HUES48 (cell line): Measurements from ENCODE around the gene GOLGA2.
A peak's percentile ranks its signal among the peaks of the same experiment; 100 is the strongest.

Source experiments
- H3K27ac ChIP-seq: one replicate; pipeline ENCODE4 v1.7.0; 2013; ENCODE audit warnings: low read depth, low read length, inconsistent platforms
- H3K27me3 ChIP-seq: 2 replicates; pipeline ENCODE4 v1.6.1; 2013; ENCODE audit warnings: mild to moderate bottlenecking, low read length; ENCODE audit not compliant: control insufficient read depth, insufficient read depth
- H3K36me3 ChIP-seq: 2 replicates; pipeline ENCODE4 v1.6.1; 2013; ENCODE audit warnings: low read length; ENCODE audit not compliant: control insufficient read depth, insufficient read depth
- H3K4me1 ChIP-seq: 2 replicates; pipeline ENCODE4 v1.6.1; 2013; ENCODE audit warnings: mild to moderate bottlenecking, low read length; ENCODE audit not compliant: control insufficient read depth, insufficient read depth
- H3K4me3 ChIP-seq: 2 replicates; pipeline ENCODE4 v1.5.1; 2013; ENCODE audit warnings: mild to moderate bottlenecking, low read depth, low read length
- H3K9ac ChIP-seq: 2 replicates; pipeline ENCODE4 v1.6.1; 2013; ENCODE audit warnings: mild to moderate bottlenecking, low read depth, low read length, moderate library complexity
- H3K9me3 ChIP-seq: 2 replicates; pipeline ENCODE4 v1.6.1; 2013; ENCODE audit warnings: low read length; ENCODE audit not compliant: control insufficient read depth, insufficient read depth

GOLGA2 gene

DNA sequence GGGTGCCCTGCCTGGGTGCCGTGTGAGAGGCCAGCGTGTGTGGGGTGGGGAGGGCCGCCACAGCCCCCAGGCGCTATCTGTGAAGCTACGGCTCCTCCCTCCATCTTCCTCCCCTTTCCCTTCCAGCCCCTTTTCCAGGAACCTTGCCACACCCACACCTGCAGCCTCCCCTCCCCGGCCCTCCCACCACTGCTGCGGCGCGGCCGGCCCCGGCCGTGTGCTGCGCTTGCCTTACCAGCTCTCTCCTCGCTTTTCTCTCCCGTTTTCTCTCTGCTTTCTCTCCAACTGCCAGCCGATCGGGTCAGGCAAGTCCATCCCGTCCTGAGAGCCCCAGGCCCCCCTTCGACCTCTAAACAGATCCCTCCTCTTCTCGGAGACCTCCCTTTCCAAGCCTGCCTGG, 21.4 kb downstream of the GOLGA2 start:
- Histone ChIP-seq H3K9ac (no peak overlapping the region), H3K9me3 (no peaks in the 10 kb centered on the region)

DNA sequence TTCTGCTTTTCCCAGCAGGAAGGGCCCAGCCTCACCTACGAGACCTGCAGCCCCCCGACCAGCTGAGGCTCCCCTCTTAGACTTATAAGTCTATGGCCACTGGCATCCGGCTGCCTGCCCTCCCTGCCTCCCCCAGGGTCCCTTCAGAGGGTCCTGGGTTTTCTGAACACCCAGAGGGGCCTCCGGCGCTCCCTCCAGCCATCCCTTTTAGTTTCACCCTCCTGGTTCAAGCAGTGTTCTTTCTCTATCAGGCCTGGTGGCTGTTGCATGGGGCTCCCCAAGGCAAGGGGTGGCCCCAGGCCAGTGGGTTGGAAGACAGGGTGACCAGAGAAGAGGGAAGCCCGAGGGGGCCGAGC, 21.8 kb downstream of the GOLGA2 start:
- no peaks in the 10 kb centered on the region for H3K27me3 ChIP-seq
- H3K4me3 ChIP-seq, result no peak overlapping the region
- H3K36me3 ChIP-seq, result peaks cover 34% of the 10 kb centered on the region
- H3K9me3 ChIP-seq, result no peaks in the 10 kb centered on the region
- H3K27ac ChIP-seq, result no peak overlapping the region
- no peak overlapping the region for H3K9ac ChIP-seq
- 0 out of 2 replicates have a peak, but pooled peaks cover 5% of the 10 kb centered on the region for H3K4me1 ChIP-seq

More for the DNA sequence above, 21.4 kb downstream of the GOLGA2 start:
- H3K4me3 ChIP-seq, result no peak overlapping the region
- 0 out of 2 replicates have a peak, but pooled peaks cover 5% of the 10 kb centered on the region for H3K4me1 ChIP-seq
- H3K27ac ChIP-seq, result no peak overlapping the region
- peaks cover 37% of the 10 kb centered on the region for H3K36me3 ChIP-seq
- H3K27me3 ChIP-seq, result no peaks in the 10 kb centered on the region

DNA sequence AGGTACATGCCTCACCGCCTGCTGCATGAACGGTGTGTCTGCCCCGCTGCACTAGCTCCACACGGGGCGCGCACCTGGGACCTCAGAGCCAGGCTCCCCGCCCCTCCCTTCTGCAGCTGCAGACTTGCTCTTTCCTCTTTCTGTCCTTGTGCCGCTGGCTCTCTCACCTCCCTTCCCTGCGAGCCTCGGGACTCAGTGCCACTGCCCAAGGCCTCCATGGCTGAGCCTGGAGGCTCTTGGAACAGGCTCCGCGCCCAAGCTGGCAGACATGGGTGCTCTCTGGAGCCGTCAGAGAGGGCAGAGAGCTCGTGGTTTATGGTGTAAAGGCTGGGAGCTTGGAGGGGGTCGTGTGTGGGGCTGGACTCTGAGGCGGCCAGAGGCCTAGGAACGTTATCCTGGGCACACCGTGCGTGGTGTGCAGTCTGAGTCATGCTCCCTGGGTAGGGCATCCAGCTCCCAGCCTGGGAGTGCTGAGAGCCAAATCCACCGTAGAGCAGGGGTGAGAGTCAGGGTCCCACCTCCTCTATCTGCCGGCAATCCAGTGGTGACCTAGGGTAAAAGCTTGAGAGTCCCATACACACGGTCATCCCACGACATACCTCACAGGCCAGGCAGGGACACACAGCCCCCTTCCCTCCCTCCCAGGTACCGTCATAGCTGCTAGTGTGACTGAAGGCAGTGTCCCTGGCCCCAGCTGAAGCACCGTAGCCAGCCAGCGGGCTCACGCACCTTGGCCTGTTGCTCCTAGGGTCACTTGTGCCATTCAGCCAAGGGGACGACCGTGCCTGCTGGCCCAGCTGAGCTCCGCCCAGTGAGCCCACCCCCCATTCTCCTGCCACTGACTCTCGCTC, 22.4 kb downstream of the GOLGA2 start:
- H3K4me3 ChIP-seq, result no peak overlapping the region
- no peaks in the 10 kb centered on the region for H3K9me3 ChIP-seq
- H3K27me3 ChIP-seq, result no peaks in the 10 kb centered on the region
- H3K9ac ChIP-seq, result no peak overlapping the region
- peaks cover 30% of the 10 kb centered on the region for H3K36me3 ChIP-seq
- H3K4me1 ChIP-seq, result 0 out of 2 replicates have a peak, but pooled peaks cover 5% of the 10 kb centered on the region
- no peak overlapping the region for H3K27ac ChIP-seq

DNA sequence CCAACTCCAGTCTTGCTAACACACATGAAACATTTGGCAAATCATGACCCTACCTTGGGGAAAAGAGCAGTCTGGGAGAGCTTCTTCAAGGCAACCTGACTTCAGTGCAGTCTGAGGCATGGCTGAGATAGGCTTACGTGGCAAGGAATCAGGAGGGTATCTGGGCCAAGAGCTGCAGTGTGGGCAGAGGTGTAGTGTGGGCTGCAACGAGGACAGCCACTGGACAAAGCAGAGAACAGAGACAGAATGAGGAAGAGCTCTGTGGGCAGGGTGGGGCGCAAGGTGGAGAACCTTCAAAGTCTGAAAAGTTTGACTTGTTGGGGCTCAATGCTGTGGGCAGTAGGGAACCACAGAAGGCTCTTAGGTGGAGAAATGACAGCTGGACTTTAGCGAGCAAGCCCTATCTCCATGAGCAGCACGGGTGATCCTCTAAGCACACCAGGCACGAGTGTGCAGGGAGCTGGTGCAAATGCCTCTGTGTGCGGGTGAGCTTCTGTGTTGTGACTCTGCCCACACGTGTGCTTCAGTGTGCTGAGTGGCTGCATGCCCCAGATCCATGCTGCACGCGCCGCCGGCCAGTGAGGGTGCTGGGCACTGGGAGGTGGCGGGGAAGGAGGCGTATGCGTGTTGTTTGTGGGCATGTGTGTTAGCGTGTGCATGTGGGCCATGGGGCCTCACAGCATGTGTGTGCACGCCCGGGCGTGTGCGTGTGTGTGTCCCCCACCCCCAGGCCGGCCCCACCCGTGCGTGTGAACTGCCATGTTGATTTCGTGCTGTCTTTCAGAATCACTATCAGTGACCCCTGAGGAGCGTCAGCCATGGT, 23.3 kb downstream of the GOLGA2 start:
- Histone ChIP-seq H3K27ac (no peak overlapping the region), H3K27me3 (no peaks in the 10 kb centered on the region), H3K4me1 (0 out of 2 replicates have a peak, but pooled peaks cover 5% of the 10 kb centered on the region), H3K4me3 (no peak overlapping the region), H3K36me3 (peaks cover 23% of the 10 kb centered on the region), H3K9ac (no peak overlapping the region), H3K9me3 (no peaks in the 10 kb centered on the region)

DNA sequence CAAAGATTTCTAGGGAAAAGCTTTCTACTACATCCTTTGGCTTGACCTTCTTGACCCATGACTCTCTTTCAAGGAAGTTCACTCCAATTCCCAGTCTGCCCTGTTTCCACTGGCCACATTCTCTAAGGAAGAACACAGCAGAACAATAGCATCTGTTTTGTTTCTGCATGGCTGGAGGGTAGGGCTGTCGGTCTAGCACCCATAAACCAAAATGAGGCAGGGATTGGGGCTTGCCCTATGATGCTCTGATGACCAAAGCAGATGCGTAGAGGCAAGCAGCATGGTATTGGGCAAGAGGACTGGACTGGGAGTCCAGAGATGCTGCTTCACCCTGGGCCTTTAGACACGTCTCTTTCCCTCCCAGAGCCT, 24.1 kb downstream of the GOLGA2 start:
- Histone ChIP-seq H3K27me3 (no peaks in the 10 kb centered on the region), H3K9me3 (no peaks in the 10 kb centered on the region), H3K9ac (no peak overlapping the region), H3K4me3 (peak overlapping the region; percentile 68), H3K27ac (no peak overlapping the region), H3K36me3 (peaks cover 20% of the 10 kb centered on the region), H3K4me1 (0 out of 2 replicates have a peak, but pooled peaks cover 5% of the 10 kb centered on the region)

DNA sequence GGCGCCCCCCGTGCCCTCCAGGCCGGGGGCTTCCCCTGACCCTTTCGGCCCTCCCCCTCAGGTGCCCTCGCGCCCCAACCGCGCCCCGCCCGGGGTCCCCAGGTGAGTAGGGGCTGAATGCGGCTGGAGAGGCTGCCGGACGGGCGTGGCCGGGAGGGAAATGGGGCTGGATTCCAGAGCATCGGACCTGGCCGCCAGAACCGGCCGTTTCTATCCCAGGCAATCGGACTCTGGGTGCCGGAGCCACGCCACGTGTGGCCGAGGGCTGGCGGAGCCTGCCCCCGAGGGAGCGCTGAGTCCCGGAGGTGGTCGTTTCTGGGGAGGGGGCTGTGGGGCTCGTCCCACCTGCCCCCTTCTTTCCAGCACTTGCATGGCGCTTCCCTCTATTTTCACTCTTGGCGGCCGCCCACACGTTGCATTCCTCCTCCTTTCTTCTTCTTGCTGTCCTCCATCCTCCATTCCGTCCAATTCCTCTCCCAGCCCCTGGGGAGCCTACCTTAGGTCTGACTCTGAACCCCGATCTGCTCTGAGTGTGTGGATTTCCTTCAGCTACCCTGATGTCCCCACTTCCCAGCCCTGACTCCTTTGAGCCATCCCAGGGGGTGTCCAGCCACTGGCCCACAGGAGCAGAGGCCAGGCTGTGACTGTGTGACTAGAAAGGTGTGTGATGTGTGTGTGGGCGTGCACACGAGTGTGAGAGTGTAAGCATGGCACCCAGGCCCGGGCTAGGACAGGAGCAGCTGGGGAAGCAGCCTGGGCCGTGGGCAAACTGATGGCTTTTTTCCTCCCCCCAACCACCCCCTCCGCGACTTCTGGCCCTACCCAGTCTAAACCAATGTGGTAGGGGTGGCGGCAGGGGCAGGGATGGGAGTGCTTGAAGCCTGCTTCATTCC, 24.7 kb downstream of the GOLGA2 start:
- Histone ChIP-seq H3K36me3 (peaks cover 20% of the 10 kb centered on the region), H3K9ac (0 out of 2 replicates have a peak overlapping the region, but pooled peaks have one; percentile 34), H3K27ac (no peak overlapping the region), H3K4me1 (0 out of 2 replicates have a peak, but pooled peaks cover 5% of the 10 kb centered on the region), H3K4me3 (peak overlapping the region; percentile 68), H3K27me3 (no peaks in the 10 kb centered on the region), H3K9me3 (no peaks in the 10 kb centered on the region)

DNA sequence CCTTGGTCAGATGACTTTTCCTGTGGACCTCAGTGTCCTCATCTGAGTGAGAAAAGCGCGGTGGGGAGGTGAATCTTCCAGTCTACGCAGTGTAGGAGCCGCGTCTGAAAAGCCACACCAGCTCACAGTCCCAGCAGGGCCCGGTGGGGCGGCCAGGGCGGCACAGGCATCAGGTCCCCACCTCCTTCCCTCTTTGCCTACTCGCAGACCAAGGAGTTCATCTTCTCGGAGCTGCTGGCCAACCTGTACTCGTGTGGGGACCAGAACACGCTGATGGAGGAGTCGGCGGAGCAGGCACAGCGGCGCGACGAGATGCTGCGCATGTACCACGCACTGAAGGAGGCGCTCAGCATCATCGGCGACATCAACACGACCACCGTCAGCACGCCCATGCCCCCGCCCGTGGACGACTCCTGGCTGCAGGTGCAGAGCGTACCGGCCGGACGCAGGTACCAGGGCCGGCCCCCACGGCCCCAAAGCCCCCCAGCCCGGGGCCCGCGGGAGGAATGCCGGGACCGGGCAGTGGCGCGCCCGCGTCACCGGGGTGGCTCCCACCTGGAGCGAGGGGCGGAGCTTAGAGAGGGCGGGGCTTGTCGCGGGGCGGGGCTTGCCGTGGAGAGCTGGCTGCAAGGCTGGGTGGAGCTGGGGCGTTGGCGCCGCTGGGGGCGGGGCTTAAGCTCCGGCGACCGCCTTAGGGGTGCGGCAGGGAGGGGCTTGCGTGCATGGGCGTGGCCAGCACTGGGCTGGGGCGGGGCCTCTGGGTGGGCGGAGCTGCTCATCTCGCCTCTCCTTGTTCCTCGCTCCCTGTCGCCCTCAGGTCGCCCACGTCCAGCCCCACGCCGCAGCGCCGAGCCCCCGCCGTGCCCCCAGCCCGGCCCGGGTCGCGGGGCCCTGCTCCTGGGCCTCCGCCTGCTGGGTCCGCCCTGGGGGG, 25.6 kb downstream of the GOLGA2 start:
- peaks cover 20% of the 10 kb centered on the region for H3K36me3 ChIP-seq
- H3K27ac ChIP-seq, result no peak overlapping the region

DNA sequence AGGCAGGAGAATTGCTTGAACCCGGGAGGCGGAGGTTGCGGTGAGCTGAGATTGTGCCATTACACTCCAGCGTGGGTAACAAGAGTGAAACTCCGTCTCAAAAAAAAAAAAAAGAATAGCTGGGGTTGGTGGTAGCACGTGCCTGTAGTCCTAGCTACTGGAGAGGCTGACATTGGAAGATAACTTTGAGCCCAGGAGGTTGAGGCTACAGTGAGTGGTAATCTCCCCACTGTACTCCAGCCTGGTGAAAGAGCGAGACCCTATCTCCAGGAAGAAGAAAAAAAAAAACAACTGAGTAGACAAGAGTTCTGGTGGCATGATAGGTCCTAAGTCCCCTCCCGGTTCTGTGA, 26.3 kb downstream of the GOLGA2 start:
- Histone ChIP-seq H3K27ac (no peak overlapping the region), H3K4me1 (peaks cover 10% of the 10 kb centered on the region), H3K4me3 (peak overlapping the region; percentile 65), H3K27me3 (no peaks in the 10 kb centered on the region), H3K9me3 (no peaks in the 10 kb centered on the region), H3K36me3 (peaks cover 20% of the 10 kb centered on the region), H3K9ac (no peak overlapping the region)

More for the DNA sequence above, 25.6 kb downstream of the GOLGA2 start:
- H3K4me1 ChIP-seq, result peaks cover 12% of the 10 kb centered on the region
- H3K27me3 ChIP-seq, result no peaks in the 10 kb centered on the region
- no peak overlapping the region; the same call in 1 of the 2 replicates for H3K9ac ChIP-seq
- no peaks in the 10 kb centered on the region for H3K9me3 ChIP-seq
- H3K4me3 ChIP-seq, result peak overlapping the region; percentile 68

DNA sequence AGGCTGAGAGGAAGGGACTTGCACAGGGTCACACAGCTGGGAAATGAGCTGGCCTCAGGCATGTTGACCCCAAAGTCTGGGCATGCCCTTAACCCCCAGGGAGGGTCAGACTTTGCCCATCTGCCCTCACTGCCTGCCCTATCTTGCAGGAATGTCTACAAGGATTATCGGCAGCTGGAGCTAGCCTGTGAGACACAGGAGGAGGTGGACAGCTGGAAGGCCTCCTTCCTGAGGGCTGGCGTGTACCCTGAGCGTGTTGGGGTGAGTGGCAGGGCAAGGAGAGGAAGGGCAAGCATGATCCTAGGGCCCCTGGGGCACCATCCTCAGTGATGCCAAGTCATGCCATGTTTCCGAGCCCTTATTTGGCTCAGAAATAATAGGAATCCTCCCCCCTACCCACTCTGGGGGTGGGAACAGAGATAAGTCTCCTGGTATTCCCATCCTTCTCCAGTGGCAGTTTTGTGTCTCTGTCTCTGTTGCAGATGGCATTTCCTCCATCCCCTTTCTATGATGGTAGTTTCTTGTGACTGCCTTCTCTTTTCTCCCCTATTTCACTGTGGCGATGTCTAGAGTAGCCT, 28.5 kb downstream of the GOLGA2 start:
- Histone ChIP-seq H3K9me3 (no peaks in the 10 kb centered on the region), H3K36me3 (peaks cover 15% of the 10 kb centered on the region), H3K9ac (no peak overlapping the region), H3K4me3 (no peak overlapping the region), H3K27ac (no peak overlapping the region), H3K27me3 (no peaks in the 10 kb centered on the region), H3K4me1 (peaks cover 10% of the 10 kb centered on the region)
